GM10266 (cell line): Measurements from ENCODE around the gene PFKL.

Experiments
- DNase-seq: peaks from one replicate; pipeline ENCODE4 v3.0.0; 2012; ENCODE audit errors: extremely low spot score
- TF ChIP-seq, protein P1 (sequence below): IDR thresholded peaks from 2 replicates; pipeline ENCODE4 v1.5.1; 2012; ENCODE audit warnings: mild to moderate bottlenecking, low read depth; ENCODE audit not compliant: control insufficient read depth, insufficient read depth; ENCODE audit errors: missing control alignments

PFKL gene

DNA sequence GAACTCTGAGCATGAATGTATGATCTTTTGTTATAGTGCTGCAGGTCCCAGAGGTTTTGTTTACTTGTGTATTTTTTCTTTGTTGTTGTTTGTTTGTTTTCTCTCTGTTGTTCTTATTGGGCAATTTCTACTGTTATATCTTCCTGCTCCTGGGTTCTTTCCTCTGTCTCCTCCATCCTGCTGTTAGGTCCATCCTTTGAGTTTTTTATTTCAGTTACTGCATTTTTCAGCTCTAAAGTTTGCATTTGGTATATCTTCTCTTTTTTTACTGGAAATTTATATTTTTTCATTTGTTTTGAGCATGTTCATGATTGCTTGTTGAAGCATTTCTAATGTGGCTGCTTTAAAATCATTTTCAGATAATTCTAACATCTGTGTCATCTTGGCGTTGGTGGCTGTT is 63.4 kb downstream of the PFKL start:
- no peak for DNase-seq
- TF ChIP-seq, protein P1, sequence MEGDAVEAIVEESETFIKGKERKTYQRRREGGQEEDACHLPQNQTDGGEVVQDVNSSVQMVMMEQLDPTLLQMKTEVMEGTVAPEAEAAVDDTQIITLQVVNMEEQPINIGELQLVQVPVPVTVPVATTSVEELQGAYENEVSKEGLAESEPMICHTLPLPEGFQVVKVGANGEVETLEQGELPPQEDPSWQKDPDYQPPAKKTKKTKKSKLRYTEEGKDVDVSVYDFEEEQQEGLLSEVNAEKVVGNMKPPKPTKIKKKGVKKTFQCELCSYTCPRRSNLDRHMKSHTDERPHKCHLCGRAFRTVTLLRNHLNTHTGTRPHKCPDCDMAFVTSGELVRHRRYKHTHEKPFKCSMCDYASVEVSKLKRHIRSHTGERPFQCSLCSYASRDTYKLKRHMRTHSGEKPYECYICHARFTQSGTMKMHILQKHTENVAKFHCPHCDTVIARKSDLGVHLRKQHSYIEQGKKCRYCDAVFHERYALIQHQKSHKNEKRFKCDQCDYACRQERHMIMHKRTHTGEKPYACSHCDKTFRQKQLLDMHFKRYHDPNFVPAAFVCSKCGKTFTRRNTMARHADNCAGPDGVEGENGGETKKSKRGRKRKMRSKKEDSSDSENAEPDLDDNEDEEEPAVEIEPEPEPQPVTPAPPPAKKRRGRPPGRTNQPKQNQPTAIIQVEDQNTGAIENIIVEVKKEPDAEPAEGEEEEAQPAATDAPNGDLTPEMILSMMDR = no peak

DNA sequence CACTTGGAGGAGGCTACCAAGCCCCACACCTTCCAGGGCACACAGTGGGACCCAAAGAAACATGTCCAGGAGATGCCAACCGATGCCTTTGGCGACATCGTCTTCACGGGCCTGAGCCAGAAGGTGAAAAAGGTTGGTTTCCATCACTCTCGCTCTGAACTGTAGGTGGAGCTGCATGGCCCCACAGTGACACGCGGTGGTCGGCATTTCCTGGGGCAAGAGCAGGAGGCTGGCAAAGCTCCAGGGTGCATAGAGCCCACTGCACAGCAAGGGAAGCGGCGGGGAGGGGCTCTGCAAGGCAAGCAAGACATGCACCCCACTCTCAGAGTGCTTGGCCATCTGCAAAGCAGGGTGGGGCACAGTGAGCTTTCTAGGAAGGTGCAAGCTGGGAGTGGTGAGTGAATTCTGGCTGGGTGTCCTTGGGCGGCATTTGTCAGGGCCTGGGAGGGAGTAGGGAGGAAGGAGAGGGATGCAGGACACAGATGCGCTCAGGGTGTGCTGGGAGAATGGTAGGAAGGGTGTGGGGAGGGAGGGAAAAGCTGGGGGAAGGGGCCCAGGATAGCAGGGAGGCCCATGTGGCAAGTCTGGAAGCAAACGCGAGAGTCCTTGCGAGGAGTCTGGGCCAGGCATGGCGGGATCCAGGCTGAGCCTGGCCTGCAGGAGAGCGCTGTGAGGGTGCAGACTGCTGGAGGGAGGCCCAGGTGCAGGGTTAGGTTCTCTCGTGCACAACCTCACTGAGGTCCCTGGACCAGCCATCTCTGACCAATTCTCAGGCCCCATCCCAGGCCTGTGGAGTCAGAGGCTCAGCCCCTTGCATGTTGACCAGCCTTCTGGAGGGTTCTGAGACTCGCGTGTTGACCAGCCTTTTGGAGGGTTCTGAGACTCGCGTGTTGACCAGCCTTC is 64.5 kb downstream of the PFKL start:
- TF ChIP-seq, protein P1 = no peak
- no peak for DNase-seq

DNA sequence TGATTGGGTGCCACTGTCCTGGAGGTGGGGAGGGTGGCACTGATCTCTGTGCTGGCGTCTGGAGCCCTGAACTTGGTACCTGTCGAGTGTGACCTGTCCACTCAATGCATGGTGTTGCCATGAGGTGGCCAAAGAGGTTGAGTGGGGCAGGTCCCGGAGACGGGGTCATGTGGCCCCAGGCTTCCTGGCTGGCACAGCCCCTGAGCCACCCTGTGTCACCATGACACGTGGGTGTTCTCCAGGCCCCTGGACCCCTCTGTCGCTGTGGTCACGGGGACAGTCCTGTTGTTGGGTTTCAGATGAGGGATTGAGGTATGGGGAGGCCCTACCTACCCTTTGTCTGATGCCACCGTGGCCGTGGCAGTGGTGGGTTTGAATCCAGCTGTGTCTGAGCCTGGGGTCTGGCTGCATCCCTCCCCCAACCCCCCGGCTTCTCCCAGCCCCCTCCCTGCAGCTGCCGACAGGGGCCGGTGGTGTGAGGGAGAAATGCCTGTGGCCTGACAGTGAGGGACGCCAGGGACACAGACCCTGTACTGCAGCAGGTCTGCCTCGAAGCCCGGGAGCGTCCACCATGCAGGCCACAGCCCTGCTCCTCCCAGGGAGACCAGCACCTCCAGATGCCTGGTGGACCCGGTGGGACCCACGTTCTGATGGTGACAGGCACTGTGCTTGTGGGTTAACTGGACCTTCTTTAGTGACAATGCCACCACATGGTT is 65.6 kb downstream of the PFKL start:
- TF ChIP-seq, protein P1 = no peak

DNA sequence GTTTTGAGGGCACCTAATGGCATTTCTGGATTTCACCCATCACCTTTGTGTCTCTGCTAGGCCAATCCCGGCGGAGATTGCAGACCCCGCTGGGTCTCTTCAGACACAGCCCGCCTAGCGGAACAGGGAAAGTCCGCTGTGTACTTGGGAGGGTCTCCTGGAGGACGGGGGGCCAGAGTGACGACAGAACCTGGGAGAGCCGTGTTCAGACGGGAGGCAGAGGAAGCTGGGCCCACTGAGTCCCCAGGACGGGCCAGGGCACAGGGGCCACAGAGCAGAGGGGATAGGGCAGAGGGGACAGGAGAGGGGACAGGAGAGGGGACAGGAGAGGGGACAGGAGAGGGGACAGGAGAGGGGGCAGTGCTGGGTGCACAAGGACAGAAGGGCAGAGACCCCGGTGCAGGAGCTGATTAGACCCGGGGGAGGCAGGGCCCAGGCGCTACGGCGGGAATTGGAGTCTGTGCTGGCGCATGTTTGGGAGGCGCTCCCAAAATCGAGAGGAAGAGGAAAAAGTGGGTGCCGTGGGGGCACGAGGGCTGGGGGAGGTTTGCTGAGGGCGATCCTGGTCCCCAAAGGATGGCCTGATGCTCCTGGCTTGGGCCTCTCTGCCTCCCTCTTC is 66.2 kb downstream of the PFKL start:
- TF ChIP-seq, protein P1 = no peak
- DNase-seq = no peak

More for the DNA sequence above, 65.6 kb downstream of the PFKL start:
- no peak for DNase-seq

DNA sequence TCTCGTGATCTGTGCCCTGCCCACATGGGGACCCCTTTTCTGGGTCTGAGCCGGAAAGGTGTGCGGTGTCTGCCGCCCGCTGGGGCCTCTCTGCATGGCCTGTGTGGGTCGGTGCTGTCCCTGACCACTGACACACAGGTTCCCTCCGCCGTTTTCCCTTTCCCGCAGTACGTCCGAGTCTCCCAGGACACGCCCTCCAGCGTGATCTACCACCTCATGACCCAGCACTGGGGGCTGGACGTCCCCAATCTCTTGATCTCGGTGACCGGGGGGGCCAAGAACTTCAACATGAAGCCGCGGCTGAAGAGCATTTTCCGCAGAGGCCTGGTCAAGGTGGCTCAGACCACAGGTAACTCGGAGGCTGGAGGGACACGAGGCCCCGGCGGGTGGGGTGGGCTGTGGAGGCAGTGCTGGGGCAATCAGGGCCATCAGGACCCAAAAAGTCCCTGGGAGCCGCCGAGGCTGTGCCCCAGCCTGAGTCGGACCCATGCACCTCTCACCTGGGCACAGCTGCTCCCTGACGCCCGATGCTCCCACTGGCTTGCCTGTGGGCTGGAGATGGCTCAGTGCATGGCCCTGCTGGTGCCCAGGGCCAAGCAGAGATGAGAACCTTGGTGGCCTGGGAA is 66.8 kb downstream of the PFKL start:
- TF ChIP-seq, protein P1 = no peak
- DNase-seq = no peak

DNA sequence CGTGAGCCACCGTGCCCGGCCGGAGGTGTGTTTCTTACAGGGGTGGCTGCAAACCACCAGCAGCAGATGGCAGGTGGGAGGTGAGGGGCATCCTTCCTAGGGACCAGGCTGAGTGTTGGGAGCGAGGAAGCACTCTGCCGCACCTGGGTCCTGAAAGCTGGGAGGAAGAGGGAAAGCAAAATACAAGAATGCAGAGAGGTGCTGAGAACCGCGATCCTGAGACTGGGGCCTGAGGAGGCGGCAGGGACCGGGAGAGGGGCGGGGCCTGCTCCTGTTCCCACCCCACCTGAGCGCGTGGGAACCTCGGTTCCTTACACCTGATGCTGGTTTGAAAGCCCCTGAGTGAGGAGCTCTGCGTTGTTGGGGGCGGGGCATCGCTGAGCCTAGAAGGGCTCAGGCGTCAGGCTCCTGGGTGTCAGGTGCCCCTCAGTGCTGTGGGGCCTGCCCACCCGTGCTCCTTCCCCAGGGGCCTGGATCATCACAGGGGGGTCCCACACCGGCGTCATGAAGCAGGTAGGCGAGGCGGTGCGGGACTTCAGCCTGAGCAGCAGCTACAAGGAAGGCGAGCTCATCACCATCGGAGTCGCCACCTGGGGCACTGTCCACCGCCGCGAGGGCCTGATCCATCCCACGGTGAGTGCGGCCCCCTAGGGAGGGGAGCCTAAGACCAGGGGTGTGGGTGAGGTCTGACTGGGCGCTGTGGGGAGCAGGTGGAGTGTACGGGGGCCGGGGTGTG is 69.0 kb downstream of the PFKL start:
- DNase-seq = no peak

More for the DNA sequence above, 69.0 kb downstream of the PFKL start:
- TF ChIP-seq, protein P1 = no peak
